Effector memory CD8-positive, alpha-beta T cell (primary cell): ENCODE results near the gene TTC33.

Experiments used
- ATAC-seq: fragments of 150-1000 bp; cut with Tn5 transposase; replicated peaks from 2 replicates; pipeline ENCODE4 v1.10.0; 2021; ENCODE audit warnings: mild to moderate bottlenecking, moderate library complexity
- DNase-seq, 3 experiments: peaks; one replicate each; pipeline ENCODE4 v3.0.0; 2021
- H3K27ac Mint-ChIP-seq, 2 donors: one replicate each; pipeline ENCODE4 v1.8.0; 2022; ENCODE audit warnings: mild to moderate bottlenecking in 2 of 2, mixed read lengths in 2 of 2, moderate library complexity in 2 of 2
- H3K27me3 Mint-ChIP-seq, 2 donors: one replicate each; pipeline ENCODE4 v1.8.0; 2022; ENCODE audit warnings: mixed read lengths in 2 of 2
- H3K36me3 Mint-ChIP-seq: one replicate; pipeline ENCODE4 v1.8.0; 2022; ENCODE audit warnings: mild to moderate bottlenecking, moderate library complexity, mixed read lengths; ENCODE audit not compliant: insufficient read depth
- H3K4me1 Mint-ChIP-seq, 2 donors: one replicate each; pipeline ENCODE4 v1.8.0; 2022; ENCODE audit warnings: low read depth in 2 of 2, mixed read lengths in 2 of 2
- H3K4me3 Mint-ChIP-seq, 2 donors: one replicate each; pipeline ENCODE4 v1.8.0; 2022; ENCODE audit warnings: mild to moderate bottlenecking in 2 of 2, mixed read lengths in 2 of 2, moderate library complexity in 2 of 2
- H3K9me3 Mint-ChIP-seq, 2 donors: one replicate each; pipeline ENCODE4 v1.8.0; 2022; ENCODE audit warnings: mixed read lengths in 2 of 2

TTC33 gene

GRCh38 chr5:40690267-40690666 is 65.5 kb downstream of the TTC33 start:
- ATAC-seq (no peak), DNase-seq (no peak)
- Mint-ChIP-seq H3K27ac (peak overlapping the region; percentile 60 to 90), H3K9me3 (no peaks in the 10 kb centered on the region), H3K4me3 (peak overlapping the region; percentile 44 to 58), H3K4me1 (peaks cover 57 to 62% of the 10 kb centered on the region in 2 donors), H3K27me3 (no peaks in the 10 kb centered on the region), H3K36me3 (peaks cover 100% of the 10 kb centered on the region)

GRCh38 chr5:40689438-40689837 is 66.3 kb downstream of the TTC33 start:
- H3K4me1 Mint-ChIP-seq: peaks cover 60 to 67% of the 10 kb centered on the region in 2 donors
- H3K9me3 Mint-ChIP-seq: no peaks in the 10 kb centered on the region
- peak overlapping the region; percentile 29 to 50 for H3K4me3 Mint-ChIP-seq
- H3K27ac Mint-ChIP-seq: peak overlapping the region; percentile 95 to 100
- H3K27me3 Mint-ChIP-seq: no peaks in the 10 kb centered on the region
- H3K36me3 Mint-ChIP-seq: peaks cover 99% of the 10 kb centered on the region
- no peak for DNase-seq
- ATAC-seq: peak; percentile 31

GRCh38 chr5:40688996-40689395 is 66.8 kb downstream of the TTC33 start:
- H3K4me1 Mint-ChIP-seq: peaks cover 60 to 71% of the 10 kb centered on the region in 2 donors
- ATAC-seq: no peak
- no peaks in the 10 kb centered on the region for H3K27me3 Mint-ChIP-seq
- no peaks in the 10 kb centered on the region for H3K9me3 Mint-ChIP-seq
- H3K4me3 Mint-ChIP-seq: peak overlapping the region; percentile 50 to 100
- peak overlapping the region; percentile 95 to 100 for H3K27ac Mint-ChIP-seq
- no peak for DNase-seq
- H3K36me3 Mint-ChIP-seq: peaks cover 99% of the 10 kb centered on the region

- Mint-ChIP-seq H3K9me3 (no peaks in the 10 kb centered on the region), H3K36me3 (peaks cover 97% of the 10 kb centered on the region), H3K27me3 (no peaks in the 10 kb centered on the region), H3K4me1 (peaks cover 63 to 79% of the 10 kb centered on the region in 2 donors), H3K27ac (peak overlapping the region; percentile 95 to 100), H3K4me3 (peak overlapping the region; percentile 100)
- peak; percentile 83 to 89 (median 85) for DNase-seq
- ATAC-seq: peak; percentile 72
Observed at GRCh38 chr5:40688127-40688761, 67.5 kb downstream of the TTC33 start.

- Mint-ChIP-seq H3K9me3 (no peaks in the 10 kb centered on the region), H3K36me3 (peaks cover 97% of the 10 kb centered on the region)
- no peak for DNase-seq
Observed at GRCh38 chr5:40687321-40687720, 68.4 kb downstream of the TTC33 start.

GRCh38 chr5:40685976-40686486 is 69.7 kb downstream of the TTC33 start:
- Mint-ChIP-seq H3K4me3 (peak overlapping the region; percentile 100), H3K9me3 (no peaks in the 10 kb centered on the region), H3K27me3 (no peaks in the 10 kb centered on the region), H3K27ac (peak overlapping the region; percentile 95 to 100), H3K36me3 (peaks cover 97% of the 10 kb centered on the region), H3K4me1 (peaks cover 54 to 80% of the 10 kb centered on the region in 2 donors)
- ATAC-seq (no peak), DNase-seq (no peak)

More at GRCh38 chr5:40687321-40687720, 68.4 kb downstream of the TTC33 start:
- H3K27ac Mint-ChIP-seq: peak overlapping the region; percentile 95 to 100
- peak overlapping the region; percentile 100 for H3K4me3 Mint-ChIP-seq
- H3K27me3 Mint-ChIP-seq: no peaks in the 10 kb centered on the region
- ATAC-seq: peak; percentile 43
- H3K4me1 Mint-ChIP-seq: peaks cover 61 to 84% of the 10 kb centered on the region in 2 donors

GRCh38 chr5:40685193-40685592 is 70.6 kb downstream of the TTC33 start:
- ATAC-seq (no peak), DNase-seq (no peak)
- H3K4me3 Mint-ChIP-seq: peak overlapping the region; percentile 100
- peak overlapping the region; percentile 95 to 100 for H3K27ac Mint-ChIP-seq
- no peaks in the 10 kb centered on the region for H3K27me3 Mint-ChIP-seq
- peaks cover 47 to 74% of the 10 kb centered on the region in 2 donors for H3K4me1 Mint-ChIP-seq
- no peaks in the 10 kb centered on the region for H3K9me3 Mint-ChIP-seq
- peaks cover 97% of the 10 kb centered on the region for H3K36me3 Mint-ChIP-seq

GRCh38 chr5:40683305-40683704 is 72.5 kb downstream of the TTC33 start:
- Mint-ChIP-seq H3K36me3 (peaks cover 95% of the 10 kb centered on the region), H3K4me1 (peaks cover 44 to 74% of the 10 kb centered on the region in 2 donors), H3K27me3 (no peaks in the 10 kb centered on the region), H3K4me3 (peak overlapping the region; percentile 100), H3K27ac (peak overlapping the region; percentile 99 to 100), H3K9me3 (no peaks in the 10 kb centered on the region)
- ATAC-seq (no peak), DNase-seq (no peak)

GRCh38 chr5:40682154-40683017 is 73.4 kb downstream of the TTC33 start:
- Mint-ChIP-seq H3K36me3 (peaks cover 86% of the 10 kb centered on the region), H3K27ac (peak overlapping the region; percentile 99 to 100), H3K9me3 (no peaks in the 10 kb centered on the region), H3K27me3 (no peaks in the 10 kb centered on the region), H3K4me3 (peak overlapping the region; percentile 100), H3K4me1 (peaks cover 35 to 69% of the 10 kb centered on the region in 2 donors)
- no peak for DNase-seq
- no peak for ATAC-seq

- H3K4me3 Mint-ChIP-seq: peak overlapping the region; percentile 100
- no peaks in the 10 kb centered on the region for H3K27me3 Mint-ChIP-seq
- H3K9me3 Mint-ChIP-seq: no peaks in the 10 kb centered on the region
- peak overlapping the region; percentile 99 to 100 for H3K27ac Mint-ChIP-seq
- no peak for ATAC-seq
- DNase-seq: peak in 2 of 3 experiments; percentile 28 to 40
- peaks cover 37 to 69% of the 10 kb centered on the region in 2 donors for H3K4me1 Mint-ChIP-seq
- peaks cover 78% of the 10 kb centered on the region for H3K36me3 Mint-ChIP-seq
Observed at GRCh38 chr5:40681363-40682153, 74.2 kb downstream of the TTC33 start.

GRCh38 chr5:40680741-40681362 is 74.9 kb downstream of the TTC33 start:
- peak overlapping the region; percentile 100 for H3K4me3 Mint-ChIP-seq
- H3K9me3 Mint-ChIP-seq: no peaks in the 10 kb centered on the region
- no peaks in the 10 kb centered on the region for H3K27me3 Mint-ChIP-seq
- peak overlapping the region; percentile 99 to 100 for H3K27ac Mint-ChIP-seq
- peak; percentile 46 to 62 (median 47) for DNase-seq
- peak; percentile 16 for ATAC-seq
- peaks cover 36 to 70% of the 10 kb centered on the region in 2 donors for H3K4me1 Mint-ChIP-seq
- H3K36me3 Mint-ChIP-seq: peaks cover 71% of the 10 kb centered on the region

- Mint-ChIP-seq H3K27ac (peak within 1 kb of the TSS; percentile 99 to 100), H3K4me1 (peaks cover 40 to 68% of the 10 kb centered on the region in 2 donors), H3K36me3 (peaks cover 63% of the 10 kb centered on the region), H3K9me3 (no peaks in the 10 kb centered on the region), H3K4me3 (peak within 1 kb of the TSS; percentile 100), H3K27me3 (no peaks in the 10 kb centered on the region)
- ATAC-seq (peak; percentile 8), DNase-seq (peak in 1 of 3 experiments; percentile 35)
Observed at GRCh38 chr5:40679913-40680681, 75.7 kb downstream of the TTC33 start, which contains the start of gene PTGER4. Gene PTGER4 (plus strand): TSS chr5:40679915. CDS start chr5:40680994, 1,079 bp downstream.
